Measurements from ENCODE around the gene MINDY2. TPM values are rescaled to one million over a fixed set of nuclear protein-coding genes. Genes with fewer than 3 reads are reported as not detected.

MINDY2 gene
- total RNA-seq, 2 donors from 2014 or later = 20.1 to 30.0 TPM

DNA sequence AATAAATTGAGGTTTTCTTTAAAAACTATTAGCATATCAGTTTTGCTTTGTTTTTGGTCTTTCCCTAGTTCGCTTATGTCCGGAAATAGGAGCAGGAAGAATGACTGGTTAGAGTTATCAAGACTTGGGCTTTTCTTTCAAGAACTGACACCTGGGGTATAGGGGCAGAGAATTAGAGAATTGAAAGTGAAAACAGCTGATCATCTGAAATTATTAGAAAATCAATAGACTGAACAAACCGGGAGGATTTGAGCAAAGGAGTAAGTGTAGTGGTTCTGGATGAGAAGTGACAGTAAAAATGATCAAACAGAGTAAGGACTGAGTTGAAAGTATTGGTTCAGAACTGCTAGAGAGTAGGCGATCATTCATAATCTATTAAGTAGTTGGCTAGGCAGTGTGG lies 6.0 kb downstream of the MINDY2 start:
- H3K9me3 ChIP-seq = no peaks in the 10 kb centered on the region
- H3K36me3 ChIP-seq = peaks cover 4% of the 10 kb centered on the region
- TF ChIP-seq, protein P1, sequence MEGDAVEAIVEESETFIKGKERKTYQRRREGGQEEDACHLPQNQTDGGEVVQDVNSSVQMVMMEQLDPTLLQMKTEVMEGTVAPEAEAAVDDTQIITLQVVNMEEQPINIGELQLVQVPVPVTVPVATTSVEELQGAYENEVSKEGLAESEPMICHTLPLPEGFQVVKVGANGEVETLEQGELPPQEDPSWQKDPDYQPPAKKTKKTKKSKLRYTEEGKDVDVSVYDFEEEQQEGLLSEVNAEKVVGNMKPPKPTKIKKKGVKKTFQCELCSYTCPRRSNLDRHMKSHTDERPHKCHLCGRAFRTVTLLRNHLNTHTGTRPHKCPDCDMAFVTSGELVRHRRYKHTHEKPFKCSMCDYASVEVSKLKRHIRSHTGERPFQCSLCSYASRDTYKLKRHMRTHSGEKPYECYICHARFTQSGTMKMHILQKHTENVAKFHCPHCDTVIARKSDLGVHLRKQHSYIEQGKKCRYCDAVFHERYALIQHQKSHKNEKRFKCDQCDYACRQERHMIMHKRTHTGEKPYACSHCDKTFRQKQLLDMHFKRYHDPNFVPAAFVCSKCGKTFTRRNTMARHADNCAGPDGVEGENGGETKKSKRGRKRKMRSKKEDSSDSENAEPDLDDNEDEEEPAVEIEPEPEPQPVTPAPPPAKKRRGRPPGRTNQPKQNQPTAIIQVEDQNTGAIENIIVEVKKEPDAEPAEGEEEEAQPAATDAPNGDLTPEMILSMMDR (IDR thresholded peaks at IDR 0.05) = no peak
- no peak overlapping the region for H3K27ac ChIP-seq
- H3K4me3 ChIP-seq = no peak overlapping the region
- DNase-seq (ENCODE audit: low spot score) = no peak
- H3K4me1 ChIP-seq = peaks cover 0 to 38% of the 10 kb centered on the region in 2 donors
- no peaks in the 10 kb centered on the region for H3K27me3 ChIP-seq

DNA sequence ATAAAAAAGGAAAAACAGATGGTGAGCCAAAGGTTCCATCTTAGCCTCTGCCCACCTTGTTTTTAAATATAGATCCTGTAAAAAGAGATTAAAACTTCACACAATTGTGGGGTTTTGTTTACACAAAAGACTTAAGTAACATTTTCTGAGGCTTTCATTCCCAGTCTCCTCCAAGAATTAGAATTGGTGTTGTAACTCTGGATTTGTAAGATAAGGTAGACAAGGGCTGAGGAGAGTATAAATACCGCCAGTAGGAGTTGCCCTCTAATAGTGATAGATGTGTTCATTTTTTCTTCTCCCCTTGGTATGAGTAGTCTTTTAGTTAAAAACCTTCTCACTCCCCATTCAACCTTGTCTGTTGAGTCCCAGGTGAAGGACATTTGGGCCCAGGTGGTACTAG lies 8.5 kb downstream of the MINDY2 start:
- peaks cover 0 to 31% of the 10 kb centered on the region in 2 donors for H3K4me1 ChIP-seq

DNA sequence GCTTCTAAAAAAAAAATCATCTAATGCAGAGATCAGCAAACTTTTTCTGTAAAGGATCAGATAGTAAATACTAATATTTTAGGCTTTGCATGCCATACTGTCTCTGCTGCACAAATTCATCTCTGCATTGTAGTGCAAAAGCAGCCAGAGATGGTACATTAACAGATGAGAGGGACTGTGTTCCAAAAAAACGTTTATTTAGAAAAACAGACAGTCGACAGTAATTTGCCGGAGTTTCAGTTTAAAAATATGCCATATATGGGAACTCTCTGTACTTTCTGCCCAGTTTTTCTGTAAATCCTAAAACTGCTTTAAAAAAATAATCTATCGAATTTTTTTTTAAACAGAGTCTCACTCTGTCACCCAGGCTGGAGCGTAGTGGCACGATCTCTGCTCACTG lies 14.3 kb downstream of the MINDY2 start:
- Histone ChIP-seq H3K4me1 (peaks cover 0 to 22% of the 10 kb centered on the region in 2 donors), H3K27me3 (no peaks in the 10 kb centered on the region), H3K4me3 (peak overlapping the region in 1 of 2 donors; percentile 11), H3K27ac (peak overlapping the region; percentile 12 to 18), H3K36me3 (peaks cover 11% of the 10 kb centered on the region), H3K9me3 (no peaks in the 10 kb centered on the region)
- TF ChIP-seq, protein P1 (IDR thresholded peaks at IDR 0.05) = no peak
- DNase-seq (ENCODE audit: low spot score) = no peak

More for the DNA sequence above, 8.5 kb downstream of the MINDY2 start:
- Histone ChIP-seq H3K27me3 (no peaks in the 10 kb centered on the region), H3K36me3 (peaks cover 4% of the 10 kb centered on the region), H3K27ac (peak overlapping the region in 1 of 2 donors; percentile 15), H3K9me3 (no peaks in the 10 kb centered on the region), H3K4me3 (no peak overlapping the region)
- DNase-seq (ENCODE audit: low spot score) = no peak
- TF ChIP-seq, protein P1 (IDR thresholded peaks at IDR 0.05) = no peak

DNA sequence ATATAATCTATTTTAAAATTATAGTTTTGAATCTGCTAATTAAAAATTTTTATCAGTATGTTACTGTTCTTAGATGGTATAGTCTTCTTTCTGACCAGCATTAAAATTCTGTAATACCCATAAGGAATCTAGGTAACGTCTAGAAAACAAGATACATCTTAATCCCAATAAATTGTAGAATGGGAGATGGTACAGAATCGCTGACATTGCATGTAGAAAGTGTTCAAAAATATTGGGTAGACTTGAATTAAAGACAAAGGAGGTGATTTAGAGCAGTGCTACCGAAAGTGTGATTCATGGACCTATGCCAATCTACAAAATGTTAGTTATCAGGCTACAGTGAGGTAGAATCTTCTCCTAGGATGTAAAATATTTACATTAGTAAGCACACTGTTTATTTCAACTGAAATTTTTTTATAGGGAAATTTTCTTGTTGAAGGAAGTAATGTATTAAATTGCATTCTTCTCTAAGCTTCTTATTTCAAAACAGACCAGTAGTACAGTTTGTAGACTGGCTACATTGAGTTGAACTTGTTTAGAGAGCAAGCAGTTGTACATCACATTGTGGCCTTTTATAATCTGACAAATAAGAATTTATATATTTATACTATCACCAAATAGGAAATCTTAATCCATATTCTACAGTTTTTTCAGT lies 17.1 kb downstream of the MINDY2 start:
- Histone ChIP-seq H3K4me3 (no peak overlapping the region), H3K36me3 (peaks cover 11% of the 10 kb centered on the region), H3K27ac (no peak overlapping the region), H3K27me3 (no peaks in the 10 kb centered on the region), H3K9me3 (no peaks in the 10 kb centered on the region), H3K4me1 (peaks cover 0 to 15% of the 10 kb centered on the region in 2 donors)
- DNase-seq (ENCODE audit: low spot score) = no peak
- TF ChIP-seq, protein P1 (IDR thresholded peaks at IDR 0.05) = no peak

DNA sequence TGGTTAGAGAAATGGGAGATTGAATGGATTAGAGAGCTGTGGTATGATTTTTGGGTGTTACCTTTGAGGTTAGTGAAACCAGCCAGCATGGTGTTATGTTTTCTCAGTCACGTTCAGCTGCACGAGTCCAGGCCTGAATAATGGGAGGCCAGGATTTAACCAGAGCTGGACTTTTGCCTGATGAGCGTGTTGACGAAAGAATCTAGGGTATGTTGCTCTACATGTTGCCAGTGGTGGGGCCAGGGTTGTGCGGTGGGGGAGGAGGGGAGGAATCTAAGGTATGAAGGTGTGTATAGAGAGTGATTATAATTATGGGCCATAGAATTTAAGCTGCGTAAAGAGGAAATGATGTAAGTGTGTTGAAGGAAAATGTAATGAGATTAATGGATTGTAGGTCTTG lies 22.8 kb downstream of the MINDY2 start:
- Histone ChIP-seq H3K27me3 (no peaks in the 10 kb centered on the region), H3K9me3 (no peaks in the 10 kb centered on the region), H3K27ac (peak overlapping the region in 1 of 2 donors; percentile 52), H3K4me1 (peaks cover 0 to 5% of the 10 kb centered on the region in 2 donors), H3K36me3 (peaks cover 8% of the 10 kb centered on the region), H3K4me3 (no peak overlapping the region)
- DNase-seq (ENCODE audit: low spot score) = no peak
- TF ChIP-seq, protein P1 (IDR thresholded peaks at IDR 0.05) = no peak

DNA sequence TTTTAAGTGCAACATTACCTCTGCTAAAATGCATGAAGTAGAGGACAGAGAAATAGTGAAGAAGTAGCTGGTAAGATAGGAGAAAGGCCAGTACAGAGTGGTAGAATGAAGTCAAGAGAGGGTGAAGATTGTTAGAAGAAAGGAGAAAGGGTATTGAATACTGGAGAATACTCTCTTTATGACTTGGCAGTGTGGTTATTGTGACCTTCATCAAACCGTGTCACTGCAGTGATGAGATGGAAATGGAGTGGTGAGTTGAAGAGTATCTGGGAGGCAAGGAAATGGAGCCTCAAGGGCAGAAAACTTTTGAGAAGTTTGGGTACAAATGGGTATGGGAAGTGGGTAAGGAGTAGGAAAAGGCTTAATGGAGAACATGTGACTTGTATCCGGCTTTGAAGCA lies 24.7 kb downstream of the MINDY2 start:
- TF ChIP-seq, protein P1 (IDR thresholded peaks at IDR 0.05) = no peak
- no peak overlapping the region for H3K4me3 ChIP-seq
- H3K9me3 ChIP-seq = no peaks in the 10 kb centered on the region
- H3K27me3 ChIP-seq = no peaks in the 10 kb centered on the region
- H3K27ac ChIP-seq = peak overlapping the region in 1 of 2 donors; percentile 8
- H3K4me1 ChIP-seq = peaks cover 0 to 5% of the 10 kb centered on the region in 2 donors
- no peaks in the 10 kb centered on the region for H3K36me3 ChIP-seq
- DNase-seq (ENCODE audit: low spot score) = no peak

Data from right atrium auricular region (tissue), 2 donors.